ENCODE measurements around the gene LYPLA2. TPM values are rescaled to one million over a fixed set of nuclear protein-coding genes. Genes with fewer than 3 reads are reported as not detected.
"Not testable (repeated sequence)": the region's sequence is repeated elsewhere in the genome, so short reads cannot be mapped to it uniquely, and the experiment has no call there.

The LYPLA2 gene
- total RNA-seq, 2 experiments from 2014 or later, result 84.2 to 88.2 TPM

GRCh38 chr1:23796466-23797271 is 5.7 kb downstream of the LYPLA2 start:
- Mint-ChIP-seq H3K27ac (no peak overlapping the region), H3K27me3 (ENCODE audit: low read depth) (no peaks in the 10 kb centered on the region), H3K4me3 (no peak overlapping the region), H3K9me3 (ENCODE audit: insufficient read depth) (no peaks in the 10 kb centered on the region), H3K4me1 (ENCODE audit: low read depth) (peaks cover 33% of the 10 kb centered on the region), H3K36me3 (ENCODE audit: low read depth) (peaks cover 29% of the 10 kb centered on the region)
- POLR2A ChIA-PET, result interaction anchor here (2.6 kb wide), 1 partner anchor 18 kb away, joined by 10 read pairs; the partner anchor contains the start of gene PITHD1
- CTCF ChIA-PET, result interaction anchor here (1.3 to 6.1 kb wide), 2 partner anchors 13 to 114 kb away, joined by 3 to 53 read pairs; no protein-coding TSS in a partner anchor
- ATAC-seq (no peak), DNase-seq (no peak)

GRCh38 chr1:23797478-23798448 is 6.8 kb downstream of the LYPLA2 start:
- DNase-seq (no peak), ATAC-seq (no peak)
- POLR2A ChIA-PET, result interaction anchor here (2.6 kb wide), 1 partner anchor 19 kb away, joined by 10 read pairs; the partner anchor contains the start of gene PITHD1
- Mint-ChIP-seq H3K4me3 (no peak overlapping the region), H3K36me3 (ENCODE audit: low read depth) (peaks cover 32% of the 10 kb centered on the region), H3K9me3 (ENCODE audit: insufficient read depth) (no peaks in the 10 kb centered on the region), H3K27me3 (ENCODE audit: low read depth) (no peaks in the 10 kb centered on the region), H3K27ac (no peak overlapping the region), H3K4me1 (ENCODE audit: low read depth) (peaks cover 28% of the 10 kb centered on the region)
- CTCF ChIA-PET, result interaction anchor here (1.3 to 6.7 kb wide), 5 partner anchors 10 to 119 kb away, joined by 3 to 53 read pairs (median 7); no protein-coding TSS in a partner anchor

- Mint-ChIP-seq H3K36me3 (ENCODE audit: low read depth) (peaks cover 30% of the 10 kb centered on the region), H3K9me3 (ENCODE audit: insufficient read depth) (no peaks in the 10 kb centered on the region), H3K4me1 (ENCODE audit: low read depth) (peaks cover 21% of the 10 kb centered on the region), H3K27ac (peak overlapping the region; percentile 96), H3K27me3 (ENCODE audit: low read depth) (no peaks in the 10 kb centered on the region), H3K4me3 (peak overlapping the region; percentile 97)
- ATAC-seq (no peak), DNase-seq (peak; percentile 38)
- ChIA-PET CTCF (interaction anchor here (1.0 to 6.7 kb wide), 5 partner anchors 9 to 118 kb away, joined by 5 to 53 read pairs (median 10); no protein-coding TSS in a partner anchor), POLR2A (interaction anchor here (0.9 to 2.6 kb wide), 2 partner anchors 19 to 20 kb away, joined by 6 to 10 read pairs; partner anchors contain the start of gene PITHD1)
These were observed 7.8 kb downstream of the LYPLA2 start for GRCh38 chr1:23798662-23799142.

GRCh38 chr1:23799255-23799569 is 8.3 kb downstream of the LYPLA2 start:
- ChIA-PET CTCF (interaction anchor here (1.0 to 6.7 kb wide), 4 partner anchors 11 to 118 kb away, joined by 7 to 53 read pairs (median 27); no protein-coding TSS in a partner anchor), POLR2A (interaction anchor here (0.8 to 3.7 kb wide), 3 partner anchors 9 to 161 kb away, joined by 3 to 33 read pairs (median 6); partner anchors contain the start of genes LYPLA2 and PNRC2)
- Mint-ChIP-seq H3K36me3 (ENCODE audit: low read depth) (peaks cover 32% of the 10 kb centered on the region), H3K4me1 (ENCODE audit: low read depth) (peaks cover 21% of the 10 kb centered on the region), H3K27me3 (ENCODE audit: low read depth) (no peaks in the 10 kb centered on the region), H3K27ac (peak overlapping the region; percentile 96), H3K4me3 (peak overlapping the region; percentile 97), H3K9me3 (ENCODE audit: insufficient read depth) (no peaks in the 10 kb centered on the region)
- ATAC-seq (no peak), DNase-seq (no peak)

- CTCF ChIA-PET, result interaction anchor here (0.8 to 6.7 kb wide), 6 partner anchors 10 to 117 kb away, joined by 4 to 53 read pairs (median 17); no protein-coding TSS in a partner anchor
These were observed 8.8 kb downstream of the LYPLA2 start for GRCh38 chr1:23799570-23800399.

GRCh38 chr1:23800400-23801337 is 9.7 kb downstream of the LYPLA2 start, which contains the start of gene GALE:
TSS of gene GALE (minus strand) at chr1:23800754. CDS start at chr1:23799007, 1,747 bp downstream.
- peaks cover 25% of the 10 kb centered on the region for H3K36me3 Mint-ChIP-seq (ENCODE audit: low read depth)
- peak; percentile 99 for DNase-seq
- no peaks in the 10 kb centered on the region for H3K9me3 Mint-ChIP-seq (ENCODE audit: insufficient read depth)
- ChIA-PET POLR2A (interaction anchor here (0.6 to 3.7 kb wide), 13 partner anchors 10 to 456 kb away, joined by 3 to 33 read pairs (median 4); partner anchors contain the start of genes HMGCL, LYPLA2, PITHD1 and RPL11), CTCF (interaction anchor here (0.8 to 6.7 kb wide), 7 partner anchors 9 to 116 kb away, joined by 3 to 53 read pairs (median 5); no protein-coding TSS in a partner anchor)
- no peaks in the 10 kb centered on the region for H3K27me3 Mint-ChIP-seq (ENCODE audit: low read depth)
- peaks cover 21% of the 10 kb centered on the region for H3K4me1 Mint-ChIP-seq (ENCODE audit: low read depth)
- ATAC-seq, result peak; percentile 89
- H3K27ac Mint-ChIP-seq, result peak within 1 kb of the TSS; percentile 96
- H3K4me3 Mint-ChIP-seq, result peak within 1 kb of the TSS; percentile 97

More at GRCh38 chr1:23799570-23800399, 8.8 kb downstream of the LYPLA2 start:
- DNase-seq (peak; percentile 58), ATAC-seq (peak; percentile 8)
- Mint-ChIP-seq H3K27ac (peak overlapping the region; percentile 96), H3K9me3 (ENCODE audit: insufficient read depth) (no peaks in the 10 kb centered on the region), H3K4me1 (ENCODE audit: low read depth) (peaks cover 21% of the 10 kb centered on the region), H3K36me3 (ENCODE audit: low read depth) (peaks cover 27% of the 10 kb centered on the region), H3K4me3 (peak overlapping the region; percentile 97), H3K27me3 (ENCODE audit: low read depth) (no peaks in the 10 kb centered on the region)
- POLR2A ChIA-PET, result interaction anchor here (0.8 to 3.7 kb wide), 5 partner anchors 9 to 160 kb away, joined by 3 to 33 read pairs (median 6); partner anchors contain the start of genes LYPLA2, PITHD1 and PNRC2

GRCh38 chr1:23801338-23801748 is 10.4 kb downstream of the LYPLA2 start:
- ChIA-PET CTCF (interaction anchor here (1.1 to 6.7 kb wide), 7 partner anchors 9 to 115 kb away, joined by 3 to 53 read pairs (median 5); partner anchors contain the start of gene PITHD1), POLR2A (interaction anchor here (0.6 to 3.7 kb wide), 13 partner anchors 10 to 457 kb away, joined by 3 to 33 read pairs (median 4); partner anchors contain the start of genes HMGCL, LYPLA2, PITHD1 and RPL11)
- Mint-ChIP-seq H3K27me3 (ENCODE audit: low read depth) (no peaks in the 10 kb centered on the region), H3K4me3 (peak overlapping the region; percentile 97), H3K4me1 (ENCODE audit: low read depth) (peaks cover 21% of the 10 kb centered on the region), H3K36me3 (ENCODE audit: low read depth) (peaks cover 25% of the 10 kb centered on the region), H3K27ac (peak overlapping the region; percentile 89), H3K9me3 (ENCODE audit: insufficient read depth) (no peaks in the 10 kb centered on the region)
- ATAC-seq, result no peak
- no peak for DNase-seq

- DNase-seq (no peak), ATAC-seq (no peak)
- Mint-ChIP-seq H3K27ac (no peak overlapping the region), H3K27me3 (ENCODE audit: low read depth) (no peaks in the 10 kb centered on the region), H3K4me1 (ENCODE audit: low read depth) (peaks cover 21% of the 10 kb centered on the region), H3K4me3 (peak overlapping the region; percentile 97), H3K36me3 (ENCODE audit: low read depth) (peaks cover 22% of the 10 kb centered on the region), H3K9me3 (ENCODE audit: insufficient read depth) (no peaks in the 10 kb centered on the region)
- POLR2A ChIA-PET, result interaction anchor here (0.6 to 3.7 kb wide), 9 partner anchors 9 to 163 kb away, joined by 3 to 33 read pairs (median 3); partner anchors contain the start of genes LYPLA2, PITHD1 and RPL11
- CTCF ChIA-PET, result interaction anchor here (0.9 to 6.7 kb wide), 10 partner anchors 8 to 174 kb away, joined by 3 to 53 read pairs (median 4); partner anchors contain the start of genes HMGCL and PITHD1
These were observed 10.9 kb downstream of the LYPLA2 start for GRCh38 chr1:23801876-23802275.

- peaks cover 30% of the 10 kb centered on the region for H3K4me1 Mint-ChIP-seq (ENCODE audit: low read depth)
- POLR2A ChIA-PET, result interaction anchor here (0.5 to 3.7 kb wide), 4 partner anchors 10 to 89 kb away, joined by 3 to 33 read pairs (median 8); partner anchors contain the start of genes LYPLA2 and PITHD1
- CTCF ChIA-PET, result interaction anchor here (1.2 to 6.7 kb wide), 7 partner anchors 7 to 173 kb away, joined by 3 to 53 read pairs (median 5); partner anchors contain the start of gene PITHD1
- ATAC-seq; DNase-seq; H3K27me3 Mint-ChIP-seq (ENCODE audit: low read depth); H3K9me3 Mint-ChIP-seq (ENCODE audit: insufficient read depth); H3K4me3 Mint-ChIP-seq; H3K27ac Mint-ChIP-seq: not testable (repeated sequence)
- peaks cover 13% of the 10 kb centered on the region for H3K36me3 Mint-ChIP-seq (ENCODE audit: low read depth)
These were observed 11.9 kb downstream of the LYPLA2 start for GRCh38 chr1:23802809-23803342.
